WTC11 (cell line): ENCODE results near the gene TAF3. TPM values are rescaled to one million over a fixed set of nuclear protein-coding genes. Genes with fewer than 3 reads are reported as not detected.

Experiments
- ATAC-seq: fragments of 200-7000 bp; cut with Tn5 transposase; 2 replicates; pipeline ENCODE4 v1.10.0; 2021; ENCODE audit warnings: mild to moderate bottlenecking, moderate library complexity
- CTCF ChIA-PET: fragments of 300-600 bp; sonication (Branson Sonifier 250); formaldehyde crosslinking; loops from one replicate; lab custom pipeline; 2021; ENCODE audit warnings: antibody characterized with exemption; lab: Charles Lee
- POLR2A ChIA-PET: fragments of 350-600 bp; sonication (Branson Sonifier 250); formaldehyde crosslinking; loops from one replicate; lab custom pipeline; 2021; ENCODE audit warnings: antibody characterized with exemption; lab: Charles Lee
- DNase-seq: peaks from one replicate; pipeline ENCODE4 v3.0.0; 2021; ENCODE audit warnings: low spot score
- H3K27ac Mint-ChIP-seq: 2 replicates; pipeline ENCODE4 v1.8.0; 2021; ENCODE audit warnings: mixed read lengths
- H3K27me3 Mint-ChIP-seq: 2 replicates; pipeline ENCODE4 v1.8.0; 2021; ENCODE audit warnings: low read depth, mild to moderate bottlenecking, moderate library complexity, mixed read lengths
- H3K36me3 Mint-ChIP-seq: 2 replicates; pipeline ENCODE4 v1.8.0; 2021; ENCODE audit warnings: mixed read lengths
- H3K4me1 Mint-ChIP-seq: 2 replicates; pipeline ENCODE4 v1.8.0; 2022; ENCODE audit warnings: mixed read lengths
- H3K4me3 Mint-ChIP-seq: 2 replicates; pipeline ENCODE4 v1.8.0; 2021; ENCODE audit warnings: mild to moderate bottlenecking, moderate library complexity, mixed read lengths
- H3K9me3 Mint-ChIP-seq: 2 replicates; pipeline ENCODE4 v1.8.0; 2021; ENCODE audit warnings: mixed read lengths
- CREM ChIP-seq: sonication (generic); formaldehyde crosslinking; IDR thresholded peaks from 2 replicates; pipeline ENCODE4 v1.8.1; 2022; ENCODE audit warnings: mild to moderate bottlenecking, missing genetic modification reagents, moderate library complexity
- CTCF ChIP-seq: fragments of 200-600 bp; IDR thresholded peaks from 2 replicates; pipeline ENCODE4 v1.8.0; 2022; ENCODE audit warnings: antibody characterized with exemption
- EMX1 ChIP-seq: fragments of 250-450 bp; sonication (Bioruptor Pico); IDR thresholded peaks from 2 replicates; pipeline ENCODE4 v1.8.0; 2021; ENCODE audit warnings: mild to moderate bottlenecking
- FOXJ3 ChIP-seq: sonication (generic); formaldehyde crosslinking; IDR thresholded peaks from 2 replicates; pipeline ENCODE4 v1.9.0; 2021; ENCODE audit warnings: missing genetic modification reagents, mild to moderate bottlenecking, borderline replicate concordance
- FOXK1 ChIP-seq: sonication (generic); formaldehyde crosslinking; IDR thresholded peaks from 2 replicates; pipeline ENCODE4 v1.8.0; 2022; ENCODE audit warnings: mild to moderate bottlenecking, moderate library complexity, missing genetic modification reagents
- GRHL2 ChIP-seq: fragments of 250-450 bp; sonication (Bioruptor Pico); IDR thresholded peaks from 2 replicates; pipeline ENCODE4 v1.8.0; 2022; ENCODE audit warnings: mild to moderate bottlenecking, moderate library complexity; ENCODE audit not compliant: insufficient replicate concordance, severe bottlenecking
- GTF2I ChIP-seq: fragments of 250-450 bp; sonication (Bioruptor Pico); conservative IDR thresholded peaks from 2 replicates; pipeline ENCODE4 v1.4.0; 2021; ENCODE audit warnings: mild to moderate bottlenecking
- IRF2 ChIP-seq: sonication (generic); formaldehyde crosslinking; IDR thresholded peaks from 2 replicates; pipeline ENCODE4 v1.8.0; 2022; ENCODE audit warnings: low read depth, missing genetic modification reagents, borderline replicate concordance
- MAX ChIP-seq: sonication (generic); formaldehyde crosslinking; IDR thresholded peaks from 2 replicates; pipeline ENCODE4 v1.8.0; 2022; ENCODE audit warnings: mild to moderate bottlenecking, missing genetic modification reagents
- NFYB ChIP-seq: sonication (generic); formaldehyde crosslinking; conservative IDR thresholded peaks from 2 replicates; pipeline ENCODE4 v1.8.0; 2022; ENCODE audit warnings: low read depth, missing genetic modification reagents
- NR2C2 ChIP-seq: sonication (generic); formaldehyde crosslinking; IDR thresholded peaks from 2 replicates; pipeline ENCODE4 v1.8.0; 2022; ENCODE audit warnings: mild to moderate bottlenecking, missing genetic modification reagents
- TCF7 ChIP-seq: sonication (generic); formaldehyde crosslinking; IDR thresholded peaks from 2 replicates; pipeline ENCODE4 v1.8.0; 2022; ENCODE audit warnings: mild to moderate bottlenecking, low read depth, missing genetic modification reagents, moderate library complexity
- ZNF121 ChIP-seq: sonication (generic); formaldehyde crosslinking; IDR thresholded peaks from 2 replicates; pipeline ENCODE4 v1.8.0; 2023; ENCODE audit warnings: missing genetic modification reagents
- ZNF416 ChIP-seq: fragments of 250-450 bp; sonication (Bioruptor Pico); IDR thresholded peaks from 2 replicates; pipeline ENCODE4 v1.9.0; 2021; ENCODE audit warnings: mild to moderate bottlenecking, inconsistent platforms
- ZNF425 ChIP-seq: fragments of 250-450 bp; sonication (Bioruptor Pico); conservative IDR thresholded peaks from 2 replicates; pipeline ENCODE4 v1.9.0; 2021; ENCODE audit warnings: mild to moderate bottlenecking
- ZNF512 ChIP-seq: sonication (generic); formaldehyde crosslinking; IDR thresholded peaks from 2 replicates; pipeline ENCODE4 v1.8.1; 2022; ENCODE audit warnings: missing genetic modification reagents, borderline replicate concordance
- ZSCAN18 ChIP-seq: fragments of 250-450 bp; sonication (Bioruptor Pico); IDR thresholded peaks from 2 replicates; pipeline ENCODE4 v2.1.2; 2022; ENCODE audit warnings: mild to moderate bottlenecking, moderate library complexity
- total RNA-seq: library from RNA; stranded (reverse); gene quantifications from 3 replicates; pipeline ENCODE4 v1.2.3, GENCODE V29; 2021
- TF ChIP-seq, protein P1 (sequence below): sonication (generic); formaldehyde crosslinking; IDR thresholded peaks from 2 replicates; pipeline ENCODE4 v1.8.0; 2022; ENCODE audit warnings: missing genetic modification reagents
- TF ChIP-seq, protein P2 (sequence below): sonication (generic); formaldehyde crosslinking; IDR thresholded peaks from 2 replicates; pipeline ENCODE4 v1.8.1; 2023; ENCODE audit warnings: mild to moderate bottlenecking, missing genetic modification reagents

Gene TAF3
- total RNA-seq, 1 experiment from 2014 or later = 8.9 TPM

DNA sequence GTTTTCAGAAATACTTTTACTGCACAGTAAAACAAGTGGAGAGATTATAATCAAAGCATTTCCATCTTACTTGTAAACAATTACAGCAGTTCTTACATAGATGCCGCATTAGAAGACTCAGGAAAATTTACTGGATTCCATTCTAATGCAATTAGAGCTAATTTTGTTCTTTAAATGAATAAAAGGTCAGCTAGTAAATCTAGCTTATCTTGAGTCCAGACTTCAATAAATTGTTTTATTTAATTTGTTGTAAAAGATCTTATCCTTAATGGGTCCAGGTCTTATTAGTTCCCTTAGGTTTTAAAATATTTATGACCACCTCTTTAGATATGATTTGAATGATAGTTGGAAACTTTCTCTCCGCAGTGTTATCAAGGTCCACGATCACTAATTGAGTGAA is 166.0 kb downstream of the TAF3 start (continued):
- TF ChIP-seq ZNF512 (CRISPR knock-in tag) = no peak
- TF ChIP-seq ZNF121 (CRISPR knock-in tag) = no peak
- TF ChIP-seq MAX (CRISPR knock-in tag) = no peak
- TF ChIP-seq, protein P1, sequence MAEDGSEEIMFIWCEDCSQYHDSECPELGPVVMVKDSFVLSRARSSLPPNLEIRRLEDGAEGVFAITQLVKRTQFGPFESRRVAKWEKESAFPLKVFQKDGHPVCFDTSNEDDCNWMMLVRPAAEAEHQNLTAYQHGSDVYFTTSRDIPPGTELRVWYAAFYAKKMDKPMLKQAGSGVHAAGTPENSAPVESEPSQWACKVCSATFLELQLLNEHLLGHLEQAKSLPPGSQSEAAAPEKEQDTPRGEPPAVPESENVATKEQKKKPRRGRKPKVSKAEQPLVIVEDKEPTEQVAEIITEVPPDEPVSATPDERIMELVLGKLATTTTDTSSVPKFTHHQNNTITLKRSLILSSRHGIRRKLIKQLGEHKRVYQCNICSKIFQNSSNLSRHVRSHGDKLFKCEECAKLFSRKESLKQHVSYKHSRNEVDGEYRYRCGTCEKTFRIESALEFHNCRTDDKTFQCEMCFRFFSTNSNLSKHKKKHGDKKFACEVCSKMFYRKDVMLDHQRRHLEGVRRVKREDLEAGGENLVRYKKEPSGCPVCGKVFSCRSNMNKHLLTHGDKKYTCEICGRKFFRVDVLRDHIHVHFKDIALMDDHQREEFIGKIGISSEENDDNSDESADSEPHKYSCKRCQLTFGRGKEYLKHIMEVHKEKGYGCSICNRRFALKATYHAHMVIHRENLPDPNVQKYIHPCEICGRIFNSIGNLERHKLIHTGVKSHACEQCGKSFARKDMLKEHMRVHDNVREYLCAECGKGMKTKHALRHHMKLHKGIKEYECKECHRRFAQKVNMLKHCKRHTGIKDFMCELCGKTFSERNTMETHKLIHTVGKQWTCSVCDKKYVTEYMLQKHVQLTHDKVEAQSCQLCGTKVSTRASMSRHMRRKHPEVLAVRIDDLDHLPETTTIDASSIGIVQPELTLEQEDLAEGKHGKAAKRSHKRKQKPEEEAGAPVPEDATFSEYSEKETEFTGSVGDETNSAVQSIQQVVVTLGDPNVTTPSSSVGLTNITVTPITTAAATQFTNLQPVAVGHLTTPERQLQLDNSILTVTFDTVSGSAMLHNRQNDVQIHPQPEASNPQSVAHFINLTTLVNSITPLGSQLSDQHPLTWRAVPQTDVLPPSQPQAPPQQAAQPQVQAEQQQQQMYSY (CRISPR knock-in tag) = no peak
- no peak for TF ChIP-seq EMX1 (CRISPR knock-in tag)
- TF ChIP-seq FOXK1 (CRISPR knock-in tag) = no peak
- TF ChIP-seq ZSCAN18 (CRISPR knock-in tag) = no peak

DNA sequence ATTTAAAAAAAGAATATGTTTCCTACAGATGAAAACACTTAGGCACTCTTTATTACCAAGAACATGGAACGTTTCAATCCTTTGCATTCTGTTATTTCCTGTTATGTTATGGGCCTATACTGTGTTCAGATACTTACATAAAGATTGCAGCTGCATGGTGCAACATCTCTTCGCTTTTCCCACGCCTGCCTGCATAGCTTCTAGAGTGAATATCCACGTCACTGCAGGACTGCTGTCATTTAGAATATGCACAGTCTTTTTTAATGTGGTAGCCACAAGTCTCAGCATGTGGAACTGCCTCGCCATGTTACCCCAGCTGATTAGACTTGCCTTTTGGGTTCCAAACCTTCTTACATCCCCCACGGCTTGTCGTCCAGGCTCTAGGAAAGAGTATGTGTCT is 166.6 kb downstream of the TAF3 start:
- H3K27ac Mint-ChIP-seq = no peak overlapping the region
- TF ChIP-seq ZNF416 (CRISPR knock-in tag) (no peak), TCF7 (no peak), IRF2 (no peak), EMX1 (CRISPR knock-in tag) (no peak), CTCF (no peak), GTF2I (CRISPR knock-in tag) (no peak), NR2C2 (CRISPR knock-in tag) (no peak), CREM (CRISPR knock-in tag) (no peak), ZNF425 (CRISPR knock-in tag) (no peak), GRHL2 (CRISPR knock-in tag) (no peak), NFYB (no peak), FOXJ3 (CRISPR knock-in tag) (no peak)
- TF ChIP-seq, protein P2, sequence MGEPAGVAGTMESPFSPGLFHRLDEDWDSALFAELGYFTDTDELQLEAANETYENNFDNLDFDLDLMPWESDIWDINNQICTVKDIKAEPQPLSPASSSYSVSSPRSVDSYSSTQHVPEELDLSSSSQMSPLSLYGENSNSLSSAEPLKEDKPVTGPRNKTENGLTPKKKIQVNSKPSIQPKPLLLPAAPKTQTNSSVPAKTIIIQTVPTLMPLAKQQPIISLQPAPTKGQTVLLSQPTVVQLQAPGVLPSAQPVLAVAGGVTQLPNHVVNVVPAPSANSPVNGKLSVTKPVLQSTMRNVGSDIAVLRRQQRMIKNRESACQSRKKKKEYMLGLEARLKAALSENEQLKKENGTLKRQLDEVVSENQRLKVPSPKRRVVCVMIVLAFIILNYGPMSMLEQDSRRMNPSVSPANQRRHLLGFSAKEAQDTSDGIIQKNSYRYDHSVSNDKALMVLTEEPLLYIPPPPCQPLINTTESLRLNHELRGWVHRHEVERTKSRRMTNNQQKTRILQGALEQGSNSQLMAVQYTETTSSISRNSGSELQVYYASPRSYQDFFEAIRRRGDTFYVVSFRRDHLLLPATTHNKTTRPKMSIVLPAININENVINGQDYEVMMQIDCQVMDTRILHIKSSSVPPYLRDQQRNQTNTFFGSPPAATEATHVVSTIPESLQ (CRISPR knock-in tag) = no peak
- no peak for DNase-seq
- ATAC-seq = no peak
- peaks cover 5% of the 10 kb centered on the region for H3K4me1 Mint-ChIP-seq
- ChIA-PET POLR2A (interaction anchor here (0.5 to 0.6 kb wide), 2 partner anchors 9 to 271 kb away, joined by 3 to 7 read pairs; no protein-coding TSS in a partner anchor), CTCF (no interaction called here)
- no peak overlapping the region for H3K4me3 Mint-ChIP-seq
- peaks cover 3% of the 10 kb centered on the region; the same call in 1 of the 2 replicates for H3K9me3 Mint-ChIP-seq
- no peaks in the 10 kb centered on the region for H3K27me3 Mint-ChIP-seq
- H3K36me3 Mint-ChIP-seq = no peaks in the 10 kb centered on the region; the same call in 1 of the 2 replicates
